ENCODE data around the gene SF1. TPM values are rescaled to one million over a fixed set of nuclear protein-coding genes. Genes with fewer than 3 reads are reported as not detected.
A peak's percentile ranks its signal among the peaks of the same experiment; 100 is the strongest.
"Not testable (repeated sequence)": the region's sequence is repeated elsewhere in the genome, so short reads cannot be mapped to it uniquely, and the experiment has no call there.

SF1 gene, protein sequence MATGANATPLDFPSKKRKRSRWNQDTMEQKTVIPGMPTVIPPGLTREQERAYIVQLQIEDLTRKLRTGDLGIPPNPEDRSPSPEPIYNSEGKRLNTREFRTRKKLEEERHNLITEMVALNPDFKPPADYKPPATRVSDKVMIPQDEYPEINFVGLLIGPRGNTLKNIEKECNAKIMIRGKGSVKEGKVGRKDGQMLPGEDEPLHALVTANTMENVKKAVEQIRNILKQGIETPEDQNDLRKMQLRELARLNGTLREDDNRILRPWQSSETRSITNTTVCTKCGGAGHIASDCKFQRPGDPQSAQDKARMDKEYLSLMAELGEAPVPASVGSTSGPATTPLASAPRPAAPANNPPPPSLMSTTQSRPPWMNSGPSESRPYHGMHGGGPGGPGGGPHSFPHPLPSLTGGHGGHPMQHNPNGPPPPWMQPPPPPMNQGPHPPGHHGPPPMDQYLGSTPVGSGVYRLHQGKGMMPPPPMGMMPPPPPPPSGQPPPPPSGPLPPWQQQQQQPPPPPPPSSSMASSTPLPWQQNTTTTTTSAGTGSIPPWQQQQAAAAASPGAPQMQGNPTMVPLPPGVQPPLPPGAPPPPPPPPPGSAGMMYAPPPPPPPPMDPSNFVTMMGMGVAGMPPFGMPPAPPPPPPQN
- total RNA-seq (1,000 to 10,000 TPM; 1,030 to 1,057 TPM), polyA plus RNA-seq (100 to 1,000 TPM in 1 of 3 donors, 10 to 100 TPM in 2; 87.0 to 138 (median 96.6) TPM), total RNA-seq (333 to 899 (median 421) reads per million in 6 experiments)

DNA sequence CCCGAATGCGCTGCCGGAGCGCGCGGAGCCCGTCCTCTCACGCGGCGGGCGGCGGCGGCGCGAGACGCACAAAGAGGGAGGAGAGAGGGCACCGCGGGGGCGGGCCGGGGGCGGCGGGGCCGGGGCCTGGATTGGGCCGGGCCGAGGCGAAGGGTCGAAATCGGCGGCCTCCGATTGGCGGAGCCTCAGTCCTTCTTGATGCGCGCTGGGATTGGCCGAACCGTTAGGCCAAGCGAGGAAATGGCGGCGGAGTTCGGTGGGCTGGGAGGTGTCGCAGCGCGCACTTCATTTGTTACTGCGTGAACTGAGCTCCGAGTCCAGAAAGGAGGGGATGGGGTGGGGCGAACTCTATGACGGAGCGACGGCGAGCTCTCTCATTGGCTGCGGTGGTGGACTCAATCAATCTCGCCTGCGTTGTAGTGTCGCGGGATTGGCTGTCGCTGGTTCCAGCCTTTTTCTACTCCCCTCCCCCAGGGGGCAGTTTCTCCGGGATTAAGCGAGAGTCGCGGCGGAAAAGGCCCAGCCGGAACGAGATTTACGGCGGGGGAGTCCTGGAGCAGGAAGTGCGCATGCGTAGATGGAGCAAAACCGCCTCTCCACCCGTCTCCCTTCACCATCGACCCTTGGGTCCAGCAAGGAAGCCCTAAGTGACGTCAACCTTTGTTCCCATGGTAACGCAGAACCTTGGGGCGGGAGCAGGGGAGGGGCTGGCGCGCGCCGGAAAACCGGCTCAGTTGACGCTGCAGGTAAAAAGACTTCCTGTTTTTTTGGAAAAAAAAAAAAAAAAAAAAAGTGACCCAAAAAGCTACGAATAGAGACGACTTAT lies at the start of gene SF1:
TSS of gene SF1 (minus strand) at position 70 of the 826 bp plus-strand sequence. CDS start 150 bp downstream, outside the sequence.
- H3K4me3 Mint-ChIP-seq = peak within 1 kb of the TSS; percentile 90 to 97 (median 94)
- H3K9me3 Mint-ChIP-seq = no peaks in the 10 kb centered on the region
- peaks cover 20 to 68% (median 60%) of the 10 kb centered on the region in 4 donors for H3K4me1 Mint-ChIP-seq
- H3K27ac Mint-ChIP-seq = peak within 1 kb of the TSS; percentile 98 to 100 (median 100)
- H3K36me3 Mint-ChIP-seq = peaks cover 16 to 37% (median 32%) of the 10 kb centered on the region in 3 donors
- POLR2A ChIA-PET = interaction anchor here (0.6 to 39.5 kb wide), 54 partner anchors 10 to 1938 kb away, joined by 3 to 2320 read pairs (median 4); partner anchors contain the start of genes ARL2, ATG2A, CCDC88B and CDC42BPG
- DNase-seq = peak; percentile 94 to 100 (median 100)
- H3K27me3 Mint-ChIP-seq = peaks cover 0 to 5% (median 0%) of the 10 kb centered on the region in 5 donors
- peak; percentile 79 to 84 for ATAC-seq

DNA sequence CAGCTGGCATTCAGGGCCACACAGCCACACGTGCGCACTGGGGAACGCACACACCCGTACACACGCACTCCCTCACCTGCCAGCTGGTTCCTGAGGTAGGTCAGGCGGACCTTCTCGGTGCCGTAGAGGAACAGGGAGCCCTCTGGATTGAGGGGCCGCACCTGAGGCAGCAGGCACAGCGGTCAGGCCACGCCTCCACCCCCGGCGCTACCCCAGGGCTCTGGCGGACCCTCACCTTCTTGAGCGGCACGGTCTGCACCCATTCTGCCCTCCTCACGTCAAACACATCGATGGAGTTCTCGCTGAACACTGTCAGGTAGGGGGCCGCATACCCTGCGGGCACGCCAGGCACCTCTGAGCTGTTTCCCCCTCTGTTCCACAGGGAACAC lies 49.1 kb upstream of the SF1 start:
- Mint-ChIP-seq H3K4me1 (peaks cover 0 to 2% (median 0%) of the 10 kb centered on the region in 4 donors), H3K27ac (peak overlapping the region in 1 of 10 donors; percentile 51), H3K27me3 (no peaks in the 10 kb centered on the region), H3K9me3 (no peaks in the 10 kb centered on the region), H3K4me3 (no peak overlapping the region), H3K36me3 (peaks cover 0 to 38% (median 7%) of the 10 kb centered on the region in 3 donors)
- peak in 1 of 10 donors; percentile 57 for DNase-seq
- no peak for ATAC-seq
- POLR2A ChIA-PET = no interaction called here

DNA sequence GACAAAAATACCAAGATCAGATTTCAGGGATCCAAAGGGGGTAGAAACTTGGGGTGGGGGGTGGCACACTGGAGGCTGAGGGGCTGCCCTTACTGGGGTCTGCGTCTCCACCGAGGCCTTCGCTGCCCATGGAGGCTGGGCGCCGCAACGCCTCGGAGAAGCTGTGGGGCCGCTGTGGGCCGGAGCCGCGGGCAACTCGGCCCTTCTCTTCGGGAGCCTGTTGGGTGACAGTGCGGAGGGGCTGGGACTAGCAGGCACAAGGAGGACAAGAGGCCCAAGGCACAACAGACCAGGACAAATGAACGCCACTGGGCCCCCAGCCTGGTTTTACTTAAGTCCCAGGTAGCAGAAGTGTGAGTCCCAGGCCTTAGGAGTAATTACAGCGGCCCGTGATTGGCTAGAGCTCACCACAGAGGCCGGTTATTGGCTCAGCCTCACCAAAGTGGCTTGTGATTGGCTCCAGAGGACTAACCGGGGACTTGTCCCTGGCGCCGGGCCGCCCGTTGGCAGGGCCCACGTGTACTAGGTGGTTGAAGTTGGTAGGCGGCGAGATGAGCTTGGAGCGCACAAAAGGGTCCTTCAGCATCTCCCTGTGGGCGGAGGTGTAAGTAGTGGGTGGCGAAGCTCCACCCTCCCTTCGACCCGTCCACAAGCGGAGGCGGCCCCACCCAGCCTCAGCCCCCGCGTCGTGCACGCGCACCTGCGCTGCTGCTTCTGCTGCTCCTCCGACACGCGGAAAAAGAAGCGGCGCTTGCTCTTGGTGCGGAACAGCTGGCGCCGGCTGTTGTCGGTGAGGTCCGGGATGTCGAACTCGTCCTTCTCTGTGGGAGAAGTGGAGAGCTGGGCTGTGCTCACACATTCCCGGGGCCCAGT lies 48.5 kb upstream of the SF1 start:
- Mint-ChIP-seq H3K36me3 (peaks cover 0 to 35% (median 7%) of the 10 kb centered on the region in 3 donors), H3K4me3 (no peak overlapping the region), H3K4me1 (peaks cover 0 to under 1% (median 0%) of the 10 kb centered on the region in 4 donors), H3K9me3 (no peaks in the 10 kb centered on the region), H3K27me3 (no peaks in the 10 kb centered on the region), H3K27ac (no peak overlapping the region)
- no peak for DNase-seq
- POLR2A ChIA-PET = interaction anchor here (1.8 kb wide), 1 partner anchor 16 kb away, joined by 9 read pairs; the partner anchor contains the start of gene MEN1
- no peak for ATAC-seq

DNA sequence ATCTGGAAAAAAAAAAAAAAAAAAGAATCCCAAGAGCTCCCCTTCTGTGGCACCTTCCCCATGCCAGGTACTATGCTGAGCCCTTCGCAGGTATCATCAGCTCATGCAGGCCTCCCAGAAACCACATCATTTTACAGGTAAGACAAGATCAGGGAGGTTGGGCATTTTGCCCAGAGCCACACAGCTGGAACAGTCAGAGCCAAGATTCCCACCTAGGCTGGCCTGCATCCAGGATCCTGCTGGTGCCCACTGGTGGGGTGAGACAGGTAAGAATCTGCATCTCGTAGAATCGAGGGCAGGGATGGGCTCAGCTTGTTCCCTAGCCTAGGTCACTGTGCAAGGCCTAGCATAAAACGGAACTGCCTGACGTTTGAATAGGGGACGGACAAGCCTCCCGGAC lies 47.7 kb upstream of the SF1 start:
- H3K4me3 Mint-ChIP-seq = no peak overlapping the region
- H3K27me3 Mint-ChIP-seq = no peaks in the 10 kb centered on the region
- H3K36me3 Mint-ChIP-seq = peaks cover 0 to 29% (median 7%) of the 10 kb centered on the region in 3 donors
- no peak for DNase-seq
- ATAC-seq = no peak
- H3K9me3 Mint-ChIP-seq = no peaks in the 10 kb centered on the region
- H3K4me1 Mint-ChIP-seq = no peaks in the 10 kb centered on the region
- H3K27ac Mint-ChIP-seq = no peak overlapping the region
- POLR2A ChIA-PET = interaction anchor here (1.8 kb wide), 1 partner anchor 15 kb away, joined by 9 read pairs; the partner anchor contains the start of gene MEN1

DNA sequence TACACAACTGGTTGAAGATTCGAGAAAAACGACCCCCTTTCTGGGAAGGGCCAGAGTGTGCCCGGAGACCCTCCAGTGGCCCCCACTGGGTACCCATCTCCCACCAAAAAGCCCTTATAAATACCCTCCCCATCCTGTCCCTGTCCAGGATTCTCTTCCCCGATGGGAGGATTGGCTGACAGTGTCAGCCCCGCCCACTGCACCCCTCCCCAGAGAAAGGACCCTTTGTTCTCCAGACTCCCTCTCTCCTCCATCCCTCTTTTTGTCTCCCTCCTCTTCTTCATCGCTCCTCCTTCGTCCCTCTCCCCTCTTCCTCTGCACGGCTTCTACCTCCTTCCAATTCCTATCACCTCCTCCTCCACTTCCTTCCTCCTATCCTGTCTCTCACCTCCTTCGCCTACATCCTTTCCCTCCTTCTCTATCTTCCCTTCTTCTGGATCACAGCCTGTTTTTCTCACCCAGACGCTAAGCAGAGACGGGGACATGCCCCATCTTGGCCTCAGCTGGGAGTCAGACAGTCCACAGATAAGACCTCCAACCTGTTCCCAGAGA lies 45.3 kb upstream of the SF1 start:
- ATAC-seq = no peak
- no peak for DNase-seq
- Mint-ChIP-seq H3K9me3 (no peaks in the 10 kb centered on the region), H3K27ac (peak overlapping the region in 1 of 10 donors; percentile 35), H3K4me1 (no peaks in the 10 kb centered on the region), H3K27me3 (no peaks in the 10 kb centered on the region), H3K4me3 (no peak overlapping the region), H3K36me3 (peaks cover 0 to 22% (median 7%) of the 10 kb centered on the region in 3 donors)
- POLR2A ChIA-PET = interaction anchor here (0.7 kb wide), 2 partner anchors 33 to 43 kb away, joined by 3 to 4 read pairs; no protein-coding TSS in a partner anchor

DNA sequence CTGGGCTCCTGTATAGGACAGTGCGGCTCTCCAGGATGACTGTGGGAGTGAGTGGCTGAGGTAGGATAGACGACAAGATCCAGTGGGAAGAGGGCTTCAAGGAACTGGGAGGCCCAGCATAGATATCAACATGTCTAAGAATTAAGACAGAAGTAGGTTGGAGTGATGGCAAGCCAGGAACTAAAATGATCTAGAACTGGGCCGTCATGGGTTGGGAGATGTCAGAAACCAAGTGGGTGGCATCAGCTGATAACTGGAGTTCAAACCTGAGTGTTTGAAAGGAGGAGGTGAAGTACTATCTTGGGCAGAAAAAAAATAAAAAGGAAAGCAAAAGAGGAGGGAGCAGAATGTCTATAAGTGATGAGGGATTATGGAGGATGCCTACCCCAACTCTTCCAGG lies 39.1 kb upstream of the SF1 start:
- DNase-seq (no peak), ATAC-seq (no peak)
- POLR2A ChIA-PET = interaction anchor here (0.9 kb wide), 1 partner anchor 61 kb away, joined by 3 read pairs; the partner anchor contains the start of gene EHD1
- Mint-ChIP-seq H3K4me1 (peaks cover 0 to 3% (median 0%) of the 10 kb centered on the region in 4 donors), H3K27ac (peak overlapping the region in 2 of 10 donors; percentile 14 to 72), H3K4me3 (no peak overlapping the region), H3K36me3 (no peaks in the 10 kb centered on the region), H3K9me3 (no peaks in the 10 kb centered on the region), H3K27me3 (no peaks in the 10 kb centered on the region)

DNA sequence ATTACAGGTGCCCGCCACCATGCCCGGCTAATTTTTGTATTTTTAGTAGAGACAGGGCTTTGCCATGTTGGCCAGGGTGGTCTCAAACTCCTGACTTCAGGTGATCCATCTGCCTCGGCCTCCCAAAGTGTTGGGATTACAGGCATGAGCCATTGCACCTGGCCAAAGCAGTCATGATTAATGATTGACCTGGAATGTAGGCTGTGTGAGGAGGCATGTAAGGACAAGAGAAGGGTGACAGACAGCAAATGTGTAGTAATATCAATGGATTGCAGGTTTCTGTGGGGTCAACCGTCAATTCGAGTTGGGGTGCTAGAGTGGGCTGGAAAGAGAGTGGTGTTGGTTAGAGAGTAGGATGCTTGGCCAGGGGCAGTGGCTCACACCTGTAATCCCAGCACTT lies 37.1 kb upstream of the SF1 start:
- H3K36me3 Mint-ChIP-seq, ATAC-seq, DNase-seq, H3K4me1 Mint-ChIP-seq, H3K4me3 Mint-ChIP-seq, H3K9me3 Mint-ChIP-seq, H3K27me3 Mint-ChIP-seq: not testable (repeated sequence)
- peak overlapping the region in 1 of 10 donors; percentile 28 for H3K27ac Mint-ChIP-seq
- POLR2A ChIA-PET = interaction anchor here (1.4 kb wide), 1 partner anchor 37 kb away, joined by 3 read pairs; the partner anchor contains the start of gene SF1

DNA sequence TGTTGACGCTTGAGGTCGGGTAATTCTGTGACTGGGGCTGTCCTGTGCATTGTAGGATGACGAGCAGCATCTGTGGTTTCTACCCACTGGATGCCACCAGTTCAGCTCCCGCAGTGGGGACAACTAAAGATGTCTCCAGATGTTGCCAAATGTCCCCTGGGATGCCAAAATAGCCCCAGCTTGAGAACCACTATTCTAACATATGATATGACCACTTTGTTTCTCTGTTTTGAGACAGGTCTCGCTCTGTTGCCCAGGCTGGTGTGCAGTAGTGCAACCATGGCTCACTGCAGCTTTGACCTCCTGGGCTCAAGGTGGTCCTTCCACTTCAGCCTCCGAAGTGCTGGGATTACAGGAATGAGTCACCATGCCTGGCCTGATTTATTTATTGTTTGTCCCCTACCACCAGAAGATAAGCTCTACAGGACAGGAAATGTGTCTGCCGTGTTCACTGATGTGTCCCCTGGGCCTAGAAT lies 36.4 kb upstream of the SF1 start:
- no peak for ATAC-seq
- Mint-ChIP-seq H3K9me3 (no peaks in the 10 kb centered on the region), H3K4me3 (no peak overlapping the region), H3K4me1 (peaks cover 2 to 14% (median 10%) of the 10 kb centered on the region in 4 donors), H3K27me3 (no peaks in the 10 kb centered on the region), H3K27ac (peak overlapping the region in 1 of 10 donors; percentile 28), H3K36me3 (no peaks in the 10 kb centered on the region)
- POLR2A ChIA-PET = no interaction called here
- no peak for DNase-seq

DNA sequence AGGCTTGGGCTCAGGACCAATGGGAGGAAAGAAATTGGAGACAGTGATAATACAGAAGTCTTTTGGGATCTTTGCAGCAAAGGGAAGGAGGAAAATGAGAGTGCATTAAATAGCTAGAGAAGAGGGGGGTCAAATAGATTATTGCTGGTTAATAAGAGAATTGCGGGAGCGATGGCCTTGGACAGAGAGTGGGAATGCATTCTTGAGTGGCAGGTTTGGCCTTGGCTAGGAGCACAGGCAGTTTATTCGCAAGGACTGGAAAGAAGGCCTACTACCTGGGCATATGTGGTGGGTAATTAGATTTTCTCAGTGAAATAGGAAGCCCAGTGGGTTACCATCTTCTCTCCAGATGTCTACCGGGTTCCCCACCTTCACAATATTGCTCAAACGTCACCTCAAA lies 35.5 kb upstream of the SF1 start:
- Mint-ChIP-seq H3K36me3 (no peaks in the 10 kb centered on the region), H3K27ac (peak overlapping the region in 3 of 10 donors; percentile 12 to 25 (median 15)), H3K9me3 (no peaks in the 10 kb centered on the region), H3K4me3 (peak overlapping the region in 1 of 10 donors; percentile 20), H3K4me1 (peaks cover 8 to 23% (median 16%) of the 10 kb centered on the region in 4 donors), H3K27me3 (no peaks in the 10 kb centered on the region)
- DNase-seq = no peak
- no peak for ATAC-seq
- POLR2A ChIA-PET = interaction anchor here (0.6 to 1.6 kb wide), 3 partner anchors 10 to 127 kb away, joined by 4 to 8 read pairs (median 5); partner anchors contain the start of gene MAP4K2

DNA sequence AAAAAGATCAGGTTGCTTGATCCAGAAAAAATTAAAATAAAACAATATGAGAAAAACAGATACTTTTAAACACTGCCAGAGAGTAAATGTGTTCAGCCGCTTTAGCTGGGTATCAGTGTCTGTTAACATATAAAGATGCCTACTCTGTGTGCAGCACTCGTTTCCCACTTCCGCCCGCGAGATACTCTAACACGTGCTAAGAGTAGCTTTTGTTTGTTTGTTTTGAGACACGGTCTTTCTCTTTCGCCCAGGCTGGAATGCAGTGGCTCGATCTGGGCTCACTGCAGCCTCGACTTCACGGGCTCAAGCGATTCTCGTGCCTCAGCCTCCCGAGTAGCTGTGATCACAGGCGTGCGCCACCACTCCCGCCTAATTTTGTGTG lies 32.5 kb upstream of the SF1 start:
- ATAC-seq (peak; percentile 64 to 77), DNase-seq (peak in 5 of 10 donors; percentile 29 to 78 (median 61))
- Mint-ChIP-seq H3K27ac (peak overlapping the region; percentile 90 to 98 (median 96)), H3K27me3 (no peaks in the 10 kb centered on the region), H3K9me3 (no peaks in the 10 kb centered on the region), H3K4me1 (peaks cover 19 to 35% (median 29%) of the 10 kb centered on the region in 4 donors), H3K36me3 (peaks cover 0 to 20% (median 7%) of the 10 kb centered on the region in 3 donors), H3K4me3 (peak overlapping the region; percentile 91 to 99 (median 94))
- POLR2A ChIA-PET = interaction anchor here (0.6 to 5.5 kb wide), 20 partner anchors 8 to 803 kb away, joined by 3 to 54 read pairs (median 5); partner anchors contain the start of genes CDC42BPG, DNAJC4, FAU and MAP3K11
